ENCODE data around the gene ZMYND15. TPM values are rescaled to one million over a fixed set of nuclear protein-coding genes. Genes with fewer than 3 reads are reported as not detected.

Gene ZMYND15
- total and polyA plus RNA-seq, 2 of the 4 experiments (the other 2 are of a cell fraction), result 0.07 TPM; not detected in 1

GRCh38 chr17:4789951-4790704 is 50.5 kb downstream of the ZMYND15 start (continued):
- TF ChIP-seq SMC3 (IDR thresholded peaks at IDR 0.05; ENCODE audit: low read depth, low read length) (peak; percentile 55), RAD21 (IDR thresholded peaks at IDR 0.05; ENCODE audit: low read length) (peak; percentile 53), NFE2L2 (IDR thresholded peaks at IDR 0.05; ENCODE audit: low read depth, low read length) (no peak)

DNA sequence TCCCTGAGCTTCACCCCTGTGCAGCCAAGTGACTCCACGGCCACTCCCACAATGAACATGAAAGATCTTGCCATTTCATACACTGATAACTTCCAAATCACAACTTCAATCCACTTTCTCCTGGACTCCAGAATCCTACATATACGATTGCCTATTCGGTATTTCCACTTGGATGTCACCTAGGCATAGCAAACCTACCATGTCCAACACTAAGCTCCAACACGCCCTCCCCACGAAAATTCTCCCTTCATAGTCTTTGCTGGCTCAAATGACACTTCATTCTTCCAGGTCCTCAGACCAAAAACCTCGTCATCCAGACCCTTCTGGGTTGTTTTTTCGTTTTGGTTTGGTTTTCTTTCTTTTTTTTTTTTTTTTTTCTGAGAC is 51.1 kb downstream of the ZMYND15 start:
- peak overlapping the region; percentile 6 for H3K27ac ChIP-seq (ENCODE audit: insufficient read depth, low read length)
- H3K36me3 ChIP-seq (ENCODE audit: control insufficient read depth, insufficient read depth, low read length), result no peaks in the 10 kb centered on the region
- H2AK5ac ChIP-seq (ENCODE audit: low read depth, low read length), result peak overlapping the region; percentile 16; the same call in 1 of the 2 replicates
- no peak overlapping the region for H2BK120ac ChIP-seq (ENCODE audit: low read depth, low read length)
- peak overlapping the region; percentile 28 for H2BK5ac ChIP-seq (ENCODE audit: low read depth, low read length, poor library complexity, severe bottlenecking)
- TF ChIP-seq POLR2A (IDR thresholded peaks at IDR 0.05; ENCODE audit: low read depth, low read length), result no peak
- TF ChIP-seq CHD1 (IDR thresholded peaks at IDR 0.05; ENCODE audit: low read depth, low read length), result no peak
- no peak for TF ChIP-seq MAZ (IDR thresholded peaks at IDR 0.05; ENCODE audit: borderline replicate concordance, low read depth, low read length)
- no peak for TF ChIP-seq MAFK (IDR thresholded peaks at IDR 0.05; ENCODE audit: low read depth, low read length)
- no peak for TF ChIP-seq RAD21 (IDR thresholded peaks at IDR 0.05; ENCODE audit: low read length)
- no peak for TF ChIP-seq RFX5 (IDR thresholded peaks at IDR 0.05; ENCODE audit: low read depth, low read length)
- no peak for TF ChIP-seq RCOR1 (IDR thresholded peaks at IDR 0.05; ENCODE audit: insufficient replicate concordance, low read length)
- 0 out of 2 replicates have a peak, but pooled peaks have one; percentile 1 for TF ChIP-seq FOS (IDR thresholded peaks at IDR 0.05; ENCODE audit: low read depth, low read length)
- no peak for TF ChIP-seq CTCF (conservative IDR thresholded peaks at IDR 0.05; ENCODE audit: low read depth, low read length)
- H4K5ac ChIP-seq (ENCODE audit: low read depth, low read length), result peak overlapping the region; percentile 0; the same call in 1 of the 2 replicates
- DNase-seq (no peak), ATAC-seq (ENCODE audit: low read depth) (no peak)
- no peak overlapping the region for H2BK20ac ChIP-seq (ENCODE audit: low read depth, low read length)
- peak overlapping the region in 1 of 2 experiments; percentile 68; a peak in 3 of 4 replicates for H4K8ac ChIP-seq (ENCODE audit: low read depth in 2 of 2, low read length in 2 of 2)
- H3K18ac ChIP-seq (ENCODE audit: low read depth, low read length), result no peak overlapping the region
- no peak overlapping the region for H2BK15ac ChIP-seq (ENCODE audit: low read depth, low read length)
- no peak overlapping the region for H4K91ac ChIP-seq (ENCODE audit: insufficient read depth, low read depth, low read length)
- no peaks in the 10 kb centered on the region for H4K20me1 ChIP-seq (ENCODE audit: insufficient read depth, low read length)
- dilution Hi-C loops (cut with HindIII; ENCODE audit: low sequenced_read_pairs, unreplicated experiment) (no loop called here), intact Hi-C loops (cut with micrococcal nuclease) (loop anchor here (1.0 kb wide), 2 partner anchors 80 to 86 kb away; partner anchors contain the start of genes ARRB2 and PELP1), in situ Hi-C loops (cut with MboI; ENCODE audit: low sequenced_read_pairs) (no loop called here)
- H3K4me2 ChIP-seq (ENCODE audit: low read depth, low read length), result peak overlapping the region; percentile 51
- 100% methylated on average over 2 of the region's 7 CpGs; no CpG with 5 or more reads in 1 of the 2 experiments for WGBS, 2 experiments (ENCODE audit: extremely low coverage in 2 of 2, insufficient read length in 1 of 2)
- H3K14ac ChIP-seq (replicated peaks; ENCODE audit: low read depth, low read length), result peak overlapping the region; percentile 16; the same call in 1 of the 2 replicates
- peak overlapping the region; percentile 17 for H3K9ac ChIP-seq (ENCODE audit: low read depth, low read length)
- H3K9me1 ChIP-seq (ENCODE audit: insufficient read depth, low read length), result peaks cover 4% of the 10 kb centered on the region
- no peaks in the 10 kb centered on the region for H3K9me3 ChIP-seq (ENCODE audit: control insufficient read depth, insufficient read depth, low read length)
- H3K4ac ChIP-seq (ENCODE audit: low read depth, low read length), result peak overlapping the region; percentile 3; the same call in 1 of the 2 replicates
- CTCF ChIA-PET, result interaction anchor here (0.5 to 1.5 kb wide), 7 partner anchors 11 to 135 kb away, joined by 3 to 6 read pairs (median 3); no protein-coding TSS in a partner anchor
- H2AK9ac ChIP-seq (replicated peaks; ENCODE audit: low read depth, low read length, poor library complexity), result peak overlapping the region; percentile 70
- POLR2A ChIA-PET (ENCODE audit: unreplicated experiment), result no interaction called here
- H3K23ac ChIP-seq (ENCODE audit: low read depth, low read length), result peak overlapping the region; percentile 2
- H2AFZ ChIP-seq (replicated peaks; ENCODE audit: low read length, poor library complexity), result peak overlapping the region; percentile 99
- peaks cover 0 to 5% of the 10 kb centered on the region in 2 experiments; a peak in 2 of 4 replicates for H3K79me1 ChIP-seq (ENCODE audit: low read depth in 1 of 2, low read length in 2 of 2)
- H3K4me3 ChIP-seq (ENCODE audit: insufficient read depth, low read depth, low read length), result peak overlapping the region; percentile 64
- no TSS peak for BruUV-seq (replicated peaks)
- H3K27me3 ChIP-seq (ENCODE audit: control insufficient read depth, insufficient read depth, low read length), result peaks cover 9% of the 10 kb centered on the region
- H3K4me1 ChIP-seq (ENCODE audit: control insufficient read depth, insufficient read depth, low read length), result peaks cover 3% of the 10 kb centered on the region; the same call in 1 of the 2 replicates
- no peak overlapping the region for H3K56ac ChIP-seq (ENCODE audit: extremely low read depth, insufficient read depth, low read length)
